NCI-H748 (cell line): ENCODE results near the gene RTN3.
A peak's percentile ranks its signal among the peaks of the same experiment; 100 is the strongest.

Experiments
- DNase-seq: peaks from one replicate; lab custom pipeline; 2025; ENCODE audit not compliant: unreplicated experiment; lab: John Stamatoyannopoulos, UW

RTN3 gene

GRCh38 chr11:63737718-63738117 is 56.4 kb downstream of the RTN3 start:
- DNase-seq: no peak

GRCh38 chr11:63738720-63739360 is 57.5 kb downstream of the RTN3 start:
- DNase-seq: peak; percentile 69

- DNase-seq: no peak
Observed at GRCh38 chr11:63745304-63746170, 64.2 kb downstream of the RTN3 start.

GRCh38 chr11:63747011-63747410 is 65.7 kb downstream of the RTN3 start:
- no peak for DNase-seq

- DNase-seq: no peak
Observed at GRCh38 chr11:63749624-63750023, 68.3 kb downstream of the RTN3 start.

GRCh38 chr11:63756919-63757761 is 75.8 kb downstream of the RTN3 start:
- no peak for DNase-seq

- no peak for DNase-seq
Observed at GRCh38 chr11:63760487-63761079, 79.3 kb downstream of the RTN3 start.

GRCh38 chr11:63761188-63761587 is 79.9 kb downstream of the RTN3 start:
- no peak for DNase-seq

- DNase-seq: peak; percentile 28
Observed at GRCh38 chr11:63761931-63762653, 80.8 kb downstream of the RTN3 start.

GRCh38 chr11:63762654-63763495 is 81.6 kb downstream of the RTN3 start:
- peak; percentile 73 for DNase-seq

GRCh38 chr11:63763496-63764339 is 82.4 kb downstream of the RTN3 start:
- DNase-seq: peak; percentile 73

GRCh38 chr11:63764340-63764678 is 83.0 kb downstream of the RTN3 start:
- no peak for DNase-seq

- no peak for DNase-seq
Observed at GRCh38 chr11:63764679-63765647, 83.7 kb downstream of the RTN3 start.

- DNase-seq: no peak
Observed at GRCh38 chr11:63765688-63766241, 84.5 kb downstream of the RTN3 start.

- DNase-seq: peak; percentile 53
Observed at GRCh38 chr11:63766531-63767235, 85.4 kb downstream of the RTN3 start.

- no peak for DNase-seq
Observed at GRCh38 chr11:63767267-63767564, 85.9 kb downstream of the RTN3 start.
